ENCODE results near the gene OSBPL6. TPM values are rescaled to one million over a fixed set of nuclear protein-coding genes. Genes with fewer than 3 reads are reported as not detected.
A peak's percentile ranks its signal among the peaks of the same experiment; 100 is the strongest.

OSBPL6 gene
- polyA plus RNA-seq, 1 donor from 2014 or later, result 12.8 TPM

DNA sequence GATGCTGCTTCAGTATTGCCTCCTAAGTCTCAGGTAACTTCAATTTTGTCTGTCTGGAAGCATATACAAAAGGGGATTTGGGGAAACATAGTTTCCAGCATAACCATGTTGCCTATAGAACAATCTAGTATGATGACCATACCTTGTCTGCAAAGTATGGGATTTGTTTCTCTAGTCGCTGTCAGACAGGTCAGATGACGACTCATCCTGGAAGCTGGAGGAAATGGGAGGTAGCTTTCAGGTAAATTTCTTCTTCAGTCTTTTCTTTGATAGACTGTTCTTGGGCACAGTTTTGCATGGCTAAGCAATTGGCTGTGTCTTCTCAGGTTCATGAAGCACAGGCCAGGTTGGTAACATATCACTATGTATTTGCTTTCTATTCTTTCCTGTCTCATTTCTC lies 2.8 kb upstream of the OSBPL6 start:
- no peak overlapping the region for H3K4me2 ChIP-seq (ENCODE audit: low read length)
- no peak overlapping the region for H3K4me3 ChIP-seq (ENCODE audit: low read length)
- H3K36me3 ChIP-seq (ENCODE audit: insufficient read depth, low read length), result no peaks in the 10 kb centered on the region
- TF ChIP-seq RAD21 (conservative IDR thresholded peaks at IDR 0.05) (no peak), EP300 (conservative IDR thresholded peaks at IDR 0.05; ENCODE audit: poor library complexity, severe bottlenecking) (no peak), SMC3 (conservative IDR thresholded peaks at IDR 0.05; ENCODE audit: poor library complexity) (no peak), MXI1 (conservative IDR thresholded peaks at IDR 0.05; ENCODE audit: poor library complexity, severe bottlenecking) (no peak), EZH2 (IDR thresholded peaks at IDR 0.05; ENCODE audit: borderline replicate concordance, insufficient read depth, low read length, poor library complexity, severe bottlenecking) (no peak), TAF1 (IDR thresholded peaks at IDR 0.05; ENCODE audit: low read depth) (no peak), POLR2AphosphoS5 (IDR thresholded peaks at IDR 0.05) (no peak)
- TF ChIP-seq, protein P1, sequence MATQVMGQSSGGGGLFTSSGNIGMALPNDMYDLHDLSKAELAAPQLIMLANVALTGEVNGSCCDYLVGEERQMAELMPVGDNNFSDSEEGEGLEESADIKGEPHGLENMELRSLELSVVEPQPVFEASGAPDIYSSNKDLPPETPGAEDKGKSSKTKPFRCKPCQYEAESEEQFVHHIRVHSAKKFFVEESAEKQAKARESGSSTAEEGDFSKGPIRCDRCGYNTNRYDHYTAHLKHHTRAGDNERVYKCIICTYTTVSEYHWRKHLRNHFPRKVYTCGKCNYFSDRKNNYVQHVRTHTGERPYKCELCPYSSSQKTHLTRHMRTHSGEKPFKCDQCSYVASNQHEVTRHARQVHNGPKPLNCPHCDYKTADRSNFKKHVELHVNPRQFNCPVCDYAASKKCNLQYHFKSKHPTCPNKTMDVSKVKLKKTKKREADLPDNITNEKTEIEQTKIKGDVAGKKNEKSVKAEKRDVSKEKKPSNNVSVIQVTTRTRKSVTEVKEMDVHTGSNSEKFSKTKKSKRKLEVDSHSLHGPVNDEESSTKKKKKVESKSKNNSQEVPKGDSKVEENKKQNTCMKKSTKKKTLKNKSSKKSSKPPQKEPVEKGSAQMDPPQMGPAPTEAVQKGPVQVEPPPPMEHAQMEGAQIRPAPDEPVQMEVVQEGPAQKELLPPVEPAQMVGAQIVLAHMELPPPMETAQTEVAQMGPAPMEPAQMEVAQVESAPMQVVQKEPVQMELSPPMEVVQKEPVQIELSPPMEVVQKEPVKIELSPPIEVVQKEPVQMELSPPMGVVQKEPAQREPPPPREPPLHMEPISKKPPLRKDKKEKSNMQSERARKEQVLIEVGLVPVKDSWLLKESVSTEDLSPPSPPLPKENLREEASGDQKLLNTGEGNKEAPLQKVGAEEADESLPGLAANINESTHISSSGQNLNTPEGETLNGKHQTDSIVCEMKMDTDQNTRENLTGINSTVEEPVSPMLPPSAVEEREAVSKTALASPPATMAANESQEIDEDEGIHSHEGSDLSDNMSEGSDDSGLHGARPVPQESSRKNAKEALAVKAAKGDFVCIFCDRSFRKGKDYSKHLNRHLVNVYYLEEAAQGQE (IDR thresholded peaks at IDR 0.05; ENCODE audit: borderline replicate concordance), result no peak
- TF ChIP-seq, protein P2, sequence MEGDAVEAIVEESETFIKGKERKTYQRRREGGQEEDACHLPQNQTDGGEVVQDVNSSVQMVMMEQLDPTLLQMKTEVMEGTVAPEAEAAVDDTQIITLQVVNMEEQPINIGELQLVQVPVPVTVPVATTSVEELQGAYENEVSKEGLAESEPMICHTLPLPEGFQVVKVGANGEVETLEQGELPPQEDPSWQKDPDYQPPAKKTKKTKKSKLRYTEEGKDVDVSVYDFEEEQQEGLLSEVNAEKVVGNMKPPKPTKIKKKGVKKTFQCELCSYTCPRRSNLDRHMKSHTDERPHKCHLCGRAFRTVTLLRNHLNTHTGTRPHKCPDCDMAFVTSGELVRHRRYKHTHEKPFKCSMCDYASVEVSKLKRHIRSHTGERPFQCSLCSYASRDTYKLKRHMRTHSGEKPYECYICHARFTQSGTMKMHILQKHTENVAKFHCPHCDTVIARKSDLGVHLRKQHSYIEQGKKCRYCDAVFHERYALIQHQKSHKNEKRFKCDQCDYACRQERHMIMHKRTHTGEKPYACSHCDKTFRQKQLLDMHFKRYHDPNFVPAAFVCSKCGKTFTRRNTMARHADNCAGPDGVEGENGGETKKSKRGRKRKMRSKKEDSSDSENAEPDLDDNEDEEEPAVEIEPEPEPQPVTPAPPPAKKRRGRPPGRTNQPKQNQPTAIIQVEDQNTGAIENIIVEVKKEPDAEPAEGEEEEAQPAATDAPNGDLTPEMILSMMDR (IDR thresholded peaks at IDR 0.05; ENCODE audit: poor library complexity, severe bottlenecking), result no peak
- no peaks in the 10 kb centered on the region for H3F3A ChIP-seq (ENCODE audit: insufficient read depth, low read length, poor library complexity, severe bottlenecking)
- no peaks in the 10 kb centered on the region for H4K20me1 ChIP-seq (ENCODE audit: insufficient read depth)
- no peak overlapping the region for H2AFZ ChIP-seq (ENCODE audit: low read depth, low read length)
- no peak overlapping the region for H3K9ac ChIP-seq (ENCODE audit: low read length)
- no peak overlapping the region for H3K27ac ChIP-seq (ENCODE audit: low read length)
- H3K9me3 ChIP-seq (ENCODE audit: low read length), result no peaks in the 10 kb centered on the region
- H3K79me2 ChIP-seq (replicated peaks; ENCODE audit: insufficient read depth, low read length), result no peaks in the 10 kb centered on the region
- no peaks in the 10 kb centered on the region for H3K9me2 ChIP-seq (ENCODE audit: insufficient read depth, low read length)
- H3K27me3 ChIP-seq (ENCODE audit: insufficient read depth, low read depth, low read length), result peaks cover 26% of the 10 kb centered on the region

DNA sequence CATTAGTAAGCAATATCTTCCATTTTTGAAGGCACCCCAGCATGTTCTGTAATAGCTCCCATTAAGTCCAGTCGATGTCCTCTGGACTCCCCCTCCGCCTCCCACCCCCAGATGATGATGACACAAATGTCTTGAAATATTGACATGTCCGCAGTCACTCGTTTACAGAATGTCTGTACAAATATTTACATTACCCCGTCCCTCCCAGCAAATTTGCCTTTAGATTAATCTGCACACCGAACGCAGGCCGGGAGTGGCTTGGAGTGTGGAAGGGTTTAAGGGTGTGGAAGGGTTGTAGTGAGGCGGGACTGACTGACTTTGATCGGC lies 853 bp upstream of the OSBPL6 start:
- peak overlapping the region; percentile 83 for H3K9ac ChIP-seq (ENCODE audit: low read length)
- no peaks in the 10 kb centered on the region for H3K36me3 ChIP-seq (ENCODE audit: insufficient read depth, low read length)
- H3K4me3 ChIP-seq (ENCODE audit: low read length), result peak overlapping the region; percentile 98
- no peaks in the 10 kb centered on the region for H3K9me3 ChIP-seq (ENCODE audit: low read length)
- no peak for TF ChIP-seq RAD21 (conservative IDR thresholded peaks at IDR 0.05)
- TF ChIP-seq, protein P2 (IDR thresholded peaks at IDR 0.05; ENCODE audit: poor library complexity, severe bottlenecking), result no peak
- TF ChIP-seq EP300 (conservative IDR thresholded peaks at IDR 0.05; ENCODE audit: poor library complexity, severe bottlenecking), result no peak
- no peak for TF ChIP-seq SMC3 (conservative IDR thresholded peaks at IDR 0.05; ENCODE audit: poor library complexity)
- no peak for TF ChIP-seq POLR2AphosphoS5 (IDR thresholded peaks at IDR 0.05)
- TF ChIP-seq MXI1 (conservative IDR thresholded peaks at IDR 0.05; ENCODE audit: poor library complexity, severe bottlenecking), result no peak
- no peak for TF ChIP-seq EZH2 (IDR thresholded peaks at IDR 0.05; ENCODE audit: borderline replicate concordance, insufficient read depth, low read length, poor library complexity, severe bottlenecking)
- TF ChIP-seq TAF1 (IDR thresholded peaks at IDR 0.05; ENCODE audit: low read depth), result no peak
- TF ChIP-seq, protein P1 (IDR thresholded peaks at IDR 0.05; ENCODE audit: borderline replicate concordance), result no peak
- no peak overlapping the region for H3K27ac ChIP-seq (ENCODE audit: low read length)
- no peaks in the 10 kb centered on the region for H3K79me2 ChIP-seq (replicated peaks; ENCODE audit: insufficient read depth, low read length)
- no peaks in the 10 kb centered on the region for H4K20me1 ChIP-seq (ENCODE audit: insufficient read depth)
- peak overlapping the region; percentile 38 for H2AFZ ChIP-seq (ENCODE audit: low read depth, low read length)
- peaks cover 26% of the 10 kb centered on the region for H3K27me3 ChIP-seq (ENCODE audit: insufficient read depth, low read depth, low read length)
- H3K4me2 ChIP-seq (ENCODE audit: low read length), result peak overlapping the region; percentile 30
- no peaks in the 10 kb centered on the region for H3F3A ChIP-seq (ENCODE audit: insufficient read depth, low read length, poor library complexity, severe bottlenecking)
- no peaks in the 10 kb centered on the region for H3K9me2 ChIP-seq (ENCODE audit: insufficient read depth, low read length)
